Left forelimb (tissue), 1 donor: ENCODE results near the gene TBC1D7.

Experiments
- DNase-seq: peaks from one replicate; pipeline ENCODE4 v3.0.0-alpha.2; 2018; ENCODE audit warnings: low spot score

Gene TBC1D7

GRCh38 chr6:13294499-13295069, 33.8 kb downstream of the TBC1D7 start:
- no peak for DNase-seq

- DNase-seq, result no peak
Measured at GRCh38 chr6:13292774-13293173, 35.6 kb downstream of the TBC1D7 start.

GRCh38 chr6:13290335-13290734, 38.0 kb downstream of the TBC1D7 start:
- DNase-seq, result no peak

GRCh38 chr6:13289789-13290318, 38.5 kb downstream of the TBC1D7 start:
- no peak for DNase-seq

GRCh38 chr6:13288969-13289391, 39.4 kb downstream of the TBC1D7 start:
- no peak for DNase-seq

- DNase-seq, result no peak
Measured at GRCh38 chr6:13288481-13288880, 39.9 kb downstream of the TBC1D7 start.

GRCh38 chr6:13287104-13287503, 41.2 kb downstream of the TBC1D7 start:
- DNase-seq, result no peak

GRCh38 chr6:13286181-13286580, 42.2 kb downstream of the TBC1D7 start:
- DNase-seq, result no peak

- no peak for DNase-seq
Measured at GRCh38 chr6:13285705-13286104, 42.6 kb downstream of the TBC1D7 start.

GRCh38 chr6:13284646-13285045, 43.7 kb downstream of the TBC1D7 start:
- no peak for DNase-seq

- DNase-seq, result no peak
Measured at GRCh38 chr6:13283331-13283730, 45.0 kb downstream of the TBC1D7 start.

GRCh38 chr6:13282393-13283069, 45.8 kb downstream of the TBC1D7 start:
- DNase-seq, result no peak

- DNase-seq, result no peak
Measured at GRCh38 chr6:13281686-13282085, 46.7 kb downstream of the TBC1D7 start.

- DNase-seq, result no peak
Measured at GRCh38 chr6:13280254-13280653, 48.1 kb downstream of the TBC1D7 start.

- no peak for DNase-seq
Measured at GRCh38 chr6:13278991-13279390, 49.3 kb downstream of the TBC1D7 start.

GRCh38 chr6:13278164-13278563, 50.2 kb downstream of the TBC1D7 start:
- no peak for DNase-seq

- no peak for DNase-seq
Measured at GRCh38 chr6:13277231-13277630, 51.1 kb downstream of the TBC1D7 start.

- DNase-seq, result no peak
Measured at GRCh38 chr6:13275435-13275989, 52.8 kb downstream of the TBC1D7 start.

GRCh38 chr6:13274707-13275434, 53.5 kb downstream of the TBC1D7 start:
- no peak for DNase-seq

- DNase-seq, result no peak
Measured at GRCh38 chr6:13273931-13274706, 54.2 kb downstream of the TBC1D7 start.

- DNase-seq, result no peak
Measured at GRCh38 chr6:13273202-13273930, 55.0 kb downstream of the TBC1D7 start.
